Heart left ventricle (tissue), 13 donors: ENCODE results near the gene KDM8.

Experiments used
- CTCF ChIP-seq, 12 donors: fragments of 200-600 bp; sonication (generic) in 4 of 12; IDR thresholded peaks; one replicate each; pipeline versions ENCODE4 v1.5.0 to v1.8.0; 2018 to 2022; ENCODE audit warnings: antibody characterized with exemption in 12 of 12, mild to moderate bottlenecking in 5 of 12
- POLR2A ChIP-seq, 2 donors: fragments of 450-650 bp; IDR thresholded peaks; one replicate each; pipeline ENCODE4 v1.6.1; 2017; ENCODE audit warnings: antibody characterized with exemption in 2 of 2, mild to moderate bottlenecking in 2 of 2, moderate library complexity in 2 of 2
- donor health status: ischemic (EF 13 %, LVEDD 7.1; RV severe dilation, severe dysfunction).
- donor health status: DM: no; HTN: yes; CAD: no.
- donor health status: DM: no; HTN: no; CAD: no.
- donor health status: ischemic (EF 25% LVEDD 6.9; RV normal size, moderate dysfunction).
- donor health status: ischemic (EF 25% LVEDD 5.7; RV mildly dilated, moderate dysfunction).
- donor health status: ischemic (EF 35%, LVEDD 5.7; RV mildly dilated, moderate dysfunction).
- donor health status: nonischemic (EF 11% LVEDD 7.7; RV severe dilation, severe dysfunction).
- donor health status: DM: yes; HTN: yes; CAD: no.
- donor health status: PGD.
- donor health status: ischemic (EF 29% LVEDD 5.4; RV normal size, mild dysfunction).
- donor health status: nonischemic (EF 23%, LVEDD 6.1; RV moderate dilation, normal function).

DNA sequence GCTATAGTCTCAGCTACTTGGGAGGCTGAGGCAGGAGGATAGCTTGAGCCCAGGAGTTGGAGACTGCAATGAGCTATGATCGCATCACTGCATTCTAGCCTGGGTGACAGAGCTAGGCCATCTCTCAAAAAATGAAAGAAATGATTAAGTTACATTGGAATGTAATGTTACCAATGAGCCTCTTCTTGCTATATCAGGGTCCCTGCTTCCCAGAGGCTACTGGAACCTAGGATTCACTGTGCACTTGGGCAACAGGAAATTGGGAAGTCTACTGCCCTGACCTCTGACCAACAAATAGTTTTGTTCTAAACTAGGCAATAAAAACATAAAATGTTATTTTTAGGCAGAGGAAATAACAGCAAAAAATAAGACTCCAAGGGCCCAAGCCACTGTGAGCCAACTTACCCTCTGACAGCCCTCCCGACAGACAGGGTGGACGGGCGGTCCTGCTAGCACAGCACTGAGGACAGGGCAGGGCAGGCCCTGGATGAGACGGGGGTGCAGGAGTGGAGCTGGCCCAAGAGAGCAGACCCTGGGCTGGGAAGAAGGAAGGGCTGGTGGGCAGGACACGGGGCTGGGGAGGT is 37.7 kb downstream of the KDM8 start:
- no peak for TF ChIP-seq CTCF (IDR thresholded peaks at IDR 0.05)
- TF ChIP-seq POLR2A (IDR thresholded peaks at IDR 0.05): no peak
